Endodermal cell (in vitro differentiated cells): Measurements from ENCODE around the gene ABHD16B. TPM values are rescaled to one million over a fixed set of nuclear protein-coding genes. Genes with fewer than 3 reads are reported as not detected.
"Not testable (repeated sequence)": the region's sequence is repeated elsewhere in the genome, so short reads cannot be mapped to it uniquely, and the experiment has no call there.

Experiments used
- DNase-seq: peaks from one replicate; pipeline ENCODE4 v3.0.0-alpha.2; 2017
- H3K27ac ChIP-seq: 2 replicates; pipeline ENCODE4 v1.5.1; 2013; ENCODE audit warnings: mild to moderate bottlenecking, low read depth, low read length, moderate library complexity
- H3K27me3 ChIP-seq: 2 replicates; pipeline ENCODE4 v1.6.1; 2013; ENCODE audit warnings: mild to moderate bottlenecking, low read length, moderate library complexity; ENCODE audit not compliant: insufficient read depth, control insufficient read depth, poor library complexity, severe bottlenecking
- H3K36me3 ChIP-seq: 2 replicates; pipeline ENCODE4 v1.7.0; 2013; ENCODE audit warnings: mild to moderate bottlenecking, low read length, moderate library complexity; ENCODE audit not compliant: control insufficient read depth, insufficient read depth
- H3K4me1 ChIP-seq: one replicate; pipeline ENCODE4 v1.7.0; 2013; ENCODE audit warnings: low read length; ENCODE audit not compliant: control insufficient read depth, insufficient read depth
- H3K4me3 ChIP-seq: 2 replicates; pipeline ENCODE4 v1.5.1; 2013; ENCODE audit warnings: mild to moderate bottlenecking, low read length, moderate library complexity
- H3K9ac ChIP-seq: 2 replicates; pipeline ENCODE4 v1.6.1; 2013; ENCODE audit warnings: mild to moderate bottlenecking, low read length, moderate library complexity; ENCODE audit not compliant: poor library complexity, severe bottlenecking; ENCODE audit errors: extremely low read depth
- H3K9me3 ChIP-seq: 2 replicates; pipeline ENCODE4 v1.6.1; 2013; ENCODE audit warnings: mild to moderate bottlenecking, low read length, moderate library complexity; ENCODE audit not compliant: control insufficient read depth
- H3K27ac Mint-ChIP-seq: 2 replicates; pipeline ENCODE4 v1.8.0; 2020; ENCODE audit warnings: mixed read lengths
- H3K27me3 Mint-ChIP-seq: 2 replicates; pipeline ENCODE4 v1.8.0; 2021; ENCODE audit warnings: mild to moderate bottlenecking, mixed read lengths; ENCODE audit not compliant: insufficient read depth
- H3K36me3 Mint-ChIP-seq: 2 replicates; pipeline ENCODE4 v1.8.0; 2020; ENCODE audit warnings: low read depth, mixed read lengths
- H3K4me1 Mint-ChIP-seq: 2 replicates; pipeline ENCODE4 v1.8.0; 2020; ENCODE audit warnings: mixed read lengths
- H3K4me3 Mint-ChIP-seq: 2 replicates; pipeline ENCODE4 v1.8.0; 2020; ENCODE audit warnings: mild to moderate bottlenecking, moderate library complexity, mixed read lengths
- H3K9me3 Mint-ChIP-seq: 2 replicates; pipeline ENCODE4 v1.8.0; 2020; ENCODE audit warnings: mild to moderate bottlenecking, mixed read lengths
- CTCF ChIP-seq: fragments of 200-600 bp; sonication (generic); conservative IDR thresholded peaks from 2 replicates; pipeline ENCODE4 v1.5.0; 2021; ENCODE audit warnings: antibody characterized with exemption, mild to moderate bottlenecking
- WGBS, 2 experiments: methylation state at CpG; one replicate each; pipeline versions ENCODE4 v1.1.5 to v1.1.7; 2013; ENCODE audit warnings: missing lambda C conversion rate in 2 of 2, mixed read lengths in 1 of 2; ENCODE audit not compliant: insufficient coverage in 1 of 2, insufficient read length in 1 of 2; 5-methylcytosine and 5-hydroxymethylcytosine counted together
- total RNA-seq, 2 donors: library from RNA; stranded (reverse); fragmentation: NEBNext Ultra II Directional in 1 of 2; extraction: Animal tissue kit (Norgen Biotek cat#: 25700) in 1 of 2; gene quantifications; 2 replicates in 1 of 2; 3 replicates in 1 of 2; pipeline ENCODE4 v1.2.1, GENCODE V29; 2021

Gene ABHD16B
- total RNA-seq, 2 donors from 2014 or later, result not detected

DNA sequence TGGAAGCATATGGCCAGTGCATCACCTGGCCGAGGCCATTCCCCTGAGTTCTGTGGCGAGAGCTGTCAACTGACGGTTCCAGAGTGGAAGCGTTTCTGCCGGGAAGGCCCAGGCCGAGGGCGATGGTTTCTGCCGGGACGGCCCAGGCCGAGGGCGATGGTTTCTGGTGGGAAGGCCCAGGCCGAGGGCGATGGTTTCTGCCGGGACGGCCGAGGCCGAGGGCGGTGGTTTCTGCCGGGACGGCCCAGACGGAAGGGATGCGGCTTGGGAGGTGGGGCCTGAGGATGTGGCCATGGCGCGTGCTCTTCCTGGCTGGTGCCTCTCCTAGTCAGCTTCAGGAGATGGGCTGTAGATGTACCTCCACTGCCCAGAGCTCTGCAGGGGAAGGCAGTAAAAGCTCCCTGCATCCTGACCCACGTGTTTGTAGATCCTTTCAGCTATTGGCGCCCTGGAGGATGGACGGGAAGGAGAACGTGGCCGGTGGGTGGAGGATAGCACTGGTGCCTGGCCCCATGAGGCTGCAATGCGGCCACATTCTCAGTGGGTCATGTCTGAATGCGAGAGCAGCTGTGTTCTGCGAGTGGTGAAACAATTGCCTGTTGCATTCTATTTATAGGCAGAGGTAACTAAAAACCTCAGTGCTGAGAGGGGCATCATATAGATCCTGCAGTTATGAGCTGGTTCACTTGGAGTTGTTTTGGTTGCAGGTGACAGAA lies 16.6 kb downstream of the ABHD16B start:
- no peak for DNase-seq
- H3K9me3 Mint-ChIP-seq, result no peaks in the 10 kb centered on the region

DNA sequence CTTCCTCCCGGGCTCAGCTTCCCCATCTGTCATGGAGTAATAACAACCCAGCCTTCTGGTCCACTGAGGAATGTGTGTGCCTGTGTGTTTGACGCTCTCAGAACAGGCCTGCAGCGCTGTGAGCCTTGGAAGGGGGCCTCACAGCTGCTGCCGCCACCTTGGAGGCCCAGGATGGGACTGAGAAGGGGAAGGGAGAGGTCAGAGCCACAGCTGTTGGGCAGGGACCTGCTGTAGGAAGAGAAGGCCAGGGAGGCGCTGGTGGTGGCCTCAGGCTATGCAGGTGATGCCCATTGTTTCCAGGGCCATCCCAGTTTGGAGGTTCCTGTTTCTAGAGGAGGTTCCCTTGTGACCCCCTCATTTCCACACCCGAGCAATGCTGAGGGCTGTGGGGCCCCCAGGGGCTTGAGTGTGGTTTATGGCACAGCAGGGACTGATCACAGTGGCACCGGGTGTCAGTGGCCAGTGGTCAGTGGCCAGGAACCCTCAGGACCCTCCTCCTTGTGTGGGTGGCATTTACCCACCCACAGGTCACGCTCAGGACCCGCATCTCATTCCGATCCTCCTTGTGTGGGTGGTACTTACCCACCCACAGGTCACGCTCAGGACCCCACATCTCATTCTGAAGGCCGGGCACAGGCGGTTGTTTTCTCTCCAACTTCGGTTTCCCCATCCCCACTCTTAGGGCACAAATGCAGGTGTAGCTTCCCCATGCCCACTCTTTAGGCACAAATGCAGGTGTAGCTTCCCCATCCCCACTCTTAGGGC lies 17.8 kb downstream of the ABHD16B start:
- no peaks in the 10 kb centered on the region for H3K9me3 Mint-ChIP-seq
- Histone ChIP-seq H3K9ac (no peak overlapping the region), H3K9me3 (no peaks in the 10 kb centered on the region), H3K27me3 (no peaks in the 10 kb centered on the region), H3K36me3 (peaks cover 48% of the 10 kb centered on the region), H3K4me1 (no peaks in the 10 kb centered on the region), H3K4me3 (no peak overlapping the region), H3K27ac (peak overlapping the region; percentile 53)
- H3K4me1 Mint-ChIP-seq, result no peaks in the 10 kb centered on the region
- peaks cover 58% of the 10 kb centered on the region for H3K36me3 Mint-ChIP-seq
- TF ChIP-seq CTCF, result no peak
- no peak for DNase-seq
- H3K27ac Mint-ChIP-seq, result no peak overlapping the region
- WGBS, 2 experiments, result 93 to 98% methylated on average over 8 to 14 of the region's 14 CpGs
- no peak overlapping the region for H3K4me3 Mint-ChIP-seq
- H3K27me3 Mint-ChIP-seq, result no peaks in the 10 kb centered on the region

More for the DNA sequence above, 16.6 kb downstream of the ABHD16B start:
- no peak for TF ChIP-seq CTCF
- H3K36me3 Mint-ChIP-seq, result peaks cover 59% of the 10 kb centered on the region
- H3K27ac Mint-ChIP-seq, result no peak overlapping the region
- H3K9me3 ChIP-seq, result no peaks in the 10 kb centered on the region
- H3K4me1 ChIP-seq, result no peaks in the 10 kb centered on the region
- no peak overlapping the region for H3K9ac ChIP-seq
- H3K4me3 ChIP-seq, result no peak overlapping the region
- peaks cover 51% of the 10 kb centered on the region for H3K36me3 ChIP-seq
- no peak overlapping the region for H3K4me3 Mint-ChIP-seq
- H3K4me1 Mint-ChIP-seq, result no peaks in the 10 kb centered on the region
- H3K27me3 ChIP-seq, result no peaks in the 10 kb centered on the region
- 94 to 98% methylated on average over 27 to 32 of the region's 32 CpGs for WGBS, 2 experiments
- no peak overlapping the region for H3K27ac ChIP-seq
- no peaks in the 10 kb centered on the region for H3K27me3 Mint-ChIP-seq

DNA sequence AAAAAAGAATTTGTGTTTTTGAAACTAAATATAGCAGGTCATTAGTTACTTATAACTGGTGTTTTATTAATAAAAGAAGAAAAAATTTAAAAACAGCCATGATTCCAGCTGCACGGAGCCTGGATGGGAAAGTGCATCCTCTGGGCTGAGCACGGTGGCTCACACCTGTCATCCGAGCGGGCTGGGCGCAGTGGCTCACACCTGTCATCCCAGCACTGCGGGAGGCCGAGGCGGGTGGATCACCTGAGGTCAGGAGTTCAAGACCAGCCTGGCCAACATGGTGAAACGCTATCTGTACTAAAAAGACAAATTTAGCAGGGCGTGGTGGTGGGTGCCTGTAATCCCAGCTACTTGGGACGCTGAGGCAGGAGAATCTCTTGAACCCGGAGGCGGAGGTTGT lies 19.6 kb downstream of the ABHD16B start:
- not testable (repeated sequence) for H3K9me3 Mint-ChIP-seq, H3K27me3 Mint-ChIP-seq, DNase-seq, H3K4me1 Mint-ChIP-seq, H3K4me3 Mint-ChIP-seq, H3K4me3 ChIP-seq, H3K4me1 ChIP-seq, H3K27ac ChIP-seq, H3K9ac ChIP-seq, H3K27me3 ChIP-seq, H3K27ac Mint-ChIP-seq, H3K9me3 ChIP-seq
- peaks cover 49% of the 10 kb centered on the region for H3K36me3 ChIP-seq
- WGBS, 2 experiments, result 92 to 97% methylated on average over 12 to 13 of the region's 13 CpGs
- peaks cover 53% of the 10 kb centered on the region for H3K36me3 Mint-ChIP-seq
